HG03469 (cell line): ENCODE data around the gene FOXP3.

ENCODE experiments used
- ATAC-seq: cut with Tn5 transposase; IDR thresholded peaks from one replicate; pipeline ENCODE4 v1.9.1; 2021; ENCODE audit warnings: mild to moderate bottlenecking, moderate library complexity, moderate number of reproducible peaks; ENCODE audit not compliant: unreplicated experiment

The FOXP3 gene

GRCh38 chrX:49250578-49250977, 13.9 kb downstream of the FOXP3 start:
- ATAC-seq, result no peak

- ATAC-seq, result no peak
Observed at GRCh38 chrX:49250066-49250465, 14.4 kb downstream of the FOXP3 start.

- no peak for ATAC-seq
Observed at GRCh38 chrX:49249616-49250015, 14.9 kb downstream of the FOXP3 start.

GRCh38 chrX:49249071-49249470, 15.4 kb downstream of the FOXP3 start:
- ATAC-seq, result no peak

GRCh38 chrX:49247916-49248811, 16.3 kb downstream of the FOXP3 start:
- no peak for ATAC-seq

- no peak for ATAC-seq
Observed at GRCh38 chrX:49247346-49247745, 17.2 kb downstream of the FOXP3 start.

GRCh38 chrX:49246541-49246940, 18.0 kb downstream of the FOXP3 start:
- ATAC-seq, result no peak

- no peak for ATAC-seq
Observed at GRCh38 chrX:49244207-49244606, 20.3 kb downstream of the FOXP3 start.

GRCh38 chrX:49243166-49243565, 21.3 kb downstream of the FOXP3 start:
- ATAC-seq, result no peak

GRCh38 chrX:49242545-49243066, 21.9 kb downstream of the FOXP3 start:
- ATAC-seq, result no peak

GRCh38 chrX:49238735-49239134, 25.8 kb downstream of the FOXP3 start:
- ATAC-seq, result no peak

GRCh38 chrX:49237060-49237459, 27.4 kb downstream of the FOXP3 start:
- no peak for ATAC-seq

- no peak for ATAC-seq
Observed at GRCh38 chrX:49233887-49234555, 30.5 kb downstream of the FOXP3 start.

- no peak for ATAC-seq
Observed at GRCh38 chrX:49233176-49233575, 31.3 kb downstream of the FOXP3 start, which contains the start of gene CACNA1F. Gene CACNA1F (minus strand): TSS chrX:49233340. CDS start chrX:49233309, 31 bp downstream.

- no peak for ATAC-seq
Observed at GRCh38 chrX:49232525-49232924, 32.0 kb downstream of the FOXP3 start.

GRCh38 chrX:49231333-49232000, 33.0 kb downstream of the FOXP3 start:
- ATAC-seq, result no peak

- no peak for ATAC-seq
Observed at GRCh38 chrX:49230500-49231232, 33.8 kb downstream of the FOXP3 start.

- ATAC-seq, result no peak
Observed at GRCh38 chrX:49228185-49228584, 36.3 kb downstream of the FOXP3 start.

GRCh38 chrX:49227726-49228125, 36.8 kb downstream of the FOXP3 start:
- ATAC-seq, result no peak

GRCh38 chrX:49226946-49227345, 37.6 kb downstream of the FOXP3 start:
- ATAC-seq, result no peak

GRCh38 chrX:49225858-49226257, 38.7 kb downstream of the FOXP3 start:
- ATAC-seq, result no peak
